Measurements from ENCODE around the gene GPR176. TPM values are rescaled to one million over a fixed set of nuclear protein-coding genes. Genes with fewer than 3 reads are reported as not detected.
A peak's percentile ranks its signal among the peaks of the same experiment; 100 is the strongest.

The GPR176 gene
- total and polyA plus RNA-seq, 8 donors, result 0.16 to 6.8 (median 0.81) TPM

- ATAC-seq (peak in 1 of 4 donors; percentile 4), DNase-seq (no peak), FAIRE-seq (no peak)
- 4 to 6% methylated on average over 10 of the region's 10 CpGs for WGBS, 2 donors
- H3K27me3 ChIP-seq, result peaks cover 0 to 7% (median 0%) of the 10 kb centered on the region in 4 donors
- H3K4me3 ChIP-seq, result peak overlapping the region; percentile 68 to 86 (median 76)
- H3K4me1 ChIP-seq, result peaks cover 0 to 10% (median 9%) of the 10 kb centered on the region in 3 donors
- no peak for TF ChIP-seq CTCF (IDR thresholded peaks at IDR 0.05)
- H3K36me3 ChIP-seq, result no peaks in the 10 kb centered on the region
- no peaks in the 10 kb centered on the region for H3K9me3 ChIP-seq
- peak overlapping the region in 2 of 4 donors; percentile 7 to 46 for H3K27ac ChIP-seq
- intact Hi-C loops (cut with DNase I), result no loop called here
These were observed 136.7 kb downstream of the GPR176 start for GRCh38 chr15:39783244-39783820.

GRCh38 chr15:39782441-39783138 is 137.5 kb downstream of the GPR176 start, which contains the start of gene FSIP1:
Gene FSIP1 (minus strand): TSS chr15:39782841. CDS start chr15:39776524, 6,317 bp downstream.
- TF ChIP-seq CTCF (IDR thresholded peaks at IDR 0.05), result no peak
- ATAC-seq, result peak; percentile 97 to 98 (median 98)
- no peak for FAIRE-seq
- H3K27ac ChIP-seq, result peak within 1 kb of the TSS in 3 of 4 donors; percentile 23 to 66 (median 47)
- intact Hi-C loops (cut with DNase I), result no loop called here
- peaks cover 0 to 10% (median 9%) of the 10 kb centered on the region in 3 donors for H3K4me1 ChIP-seq
- peaks cover 0 to 7% (median 0%) of the 10 kb centered on the region in 4 donors for H3K27me3 ChIP-seq
- H3K36me3 ChIP-seq, result no peaks in the 10 kb centered on the region
- H3K9me3 ChIP-seq, result no peaks in the 10 kb centered on the region
- DNase-seq, result peak; percentile 93 to 97 (median 94)
- WGBS, 2 donors, result 1% methylated on average over 57 to 64 of the region's 64 CpGs
- H3K4me3 ChIP-seq, result peak within 1 kb of the TSS; percentile 68 to 86 (median 76)

GRCh38 chr15:39781967-39782302 is 138.1 kb downstream of the GPR176 start:
- Histone ChIP-seq H3K9me3 (no peaks in the 10 kb centered on the region), H3K36me3 (no peaks in the 10 kb centered on the region), H3K4me3 (peak overlapping the region; percentile 68 to 86 (median 76)), H3K4me1 (peaks cover 0 to 10% (median 9%) of the 10 kb centered on the region in 3 donors), H3K27ac (peak overlapping the region in 3 of 4 donors; percentile 23 to 66 (median 47)), H3K27me3 (peaks cover 0 to 7% (median 0%) of the 10 kb centered on the region in 4 donors)
- no peak for ATAC-seq
- 53 to 58% methylated on average over 2 of the region's 2 CpGs for WGBS, 2 donors
- TF ChIP-seq CTCF (IDR thresholded peaks at IDR 0.05), result no peak
- FAIRE-seq, result no peak
- intact Hi-C loops (cut with DNase I), result no loop called here
- DNase-seq, result no peak

- H3K4me1 ChIP-seq, result peaks cover 0 to 10% (median 9%) of the 10 kb centered on the region in 3 donors
- intact Hi-C loops (cut with DNase I), result no loop called here
- no peaks in the 10 kb centered on the region for H3K9me3 ChIP-seq
- no peaks in the 10 kb centered on the region for H3K36me3 ChIP-seq
- DNase-seq (no peak), FAIRE-seq (no peak), ATAC-seq (no peak)
- H3K4me3 ChIP-seq, result no peak overlapping the region
- no peak overlapping the region for H3K27ac ChIP-seq
- TF ChIP-seq CTCF (IDR thresholded peaks at IDR 0.05), result no peak
- 85 to 89% methylated on average over 4 of the region's 4 CpGs for WGBS, 2 donors
- peaks cover 0 to 7% (median 0%) of the 10 kb centered on the region in 4 donors for H3K27me3 ChIP-seq
These were observed 138.7 kb downstream of the GPR176 start for GRCh38 chr15:39781147-39781966.
